SU-DHL-6 (cell line): ENCODE data around the gene NRAP.

ENCODE experiments used
- H2AFZ ChIP-seq: fragments of 200-600 bp; sonication (generic); 2 replicates; pipeline ENCODE4 v1.6.1; 2014; ENCODE audit warnings: low read depth, mild to moderate bottlenecking, moderate library complexity, mixed read lengths, antibody characterized with exemption, low read length; ENCODE audit not compliant: severe bottlenecking
- H3F3A ChIP-seq: fragments of 200-600 bp; shearing (Covaris generic); 2 replicates; pipeline ENCODE4 v1.6.0; 2016; ENCODE audit warnings: antibody characterized with exemption, mild to moderate bottlenecking; ENCODE audit not compliant: insufficient read depth
- H3K27ac ChIP-seq: fragments of 200-600 bp; sonication (generic); 2 replicates; pipeline ENCODE4 v1.5.1; 2016; ENCODE audit warnings: low read depth, mild to moderate bottlenecking, low read length, moderate library complexity, mixed read lengths
- H3K27me3 ChIP-seq: fragments of 200-600 bp; sonication (generic), shearing (Covaris generic); 2 replicates; pipeline ENCODE4 v1.6.0; 2014; ENCODE audit warnings: mild to moderate bottlenecking, low read length
- H3K36me3 ChIP-seq: fragments of 200-600 bp; sonication (generic); 2 replicates; pipeline ENCODE4 v1.6.1; 2014; ENCODE audit warnings: mild to moderate bottlenecking, low read length, mixed read lengths
- H3K4me2 ChIP-seq: fragments of 300-600, 200-600 bp; shearing (Covaris generic), sonication (generic); 2 replicates; pipeline ENCODE4 v1.6.0; 2014; ENCODE audit warnings: low read length, low read depth, mild to moderate bottlenecking; ENCODE audit not compliant: poor library complexity, severe bottlenecking
- H3K4me3 ChIP-seq: fragments of 200-600 bp; sonication (generic); 2 replicates; pipeline ENCODE4 v1.5.1; 2014; ENCODE audit warnings: antibody characterized with exemption, low read length, mild to moderate bottlenecking, mixed read lengths; ENCODE audit not compliant: insufficient read depth, poor library complexity, severe bottlenecking
- H3K79me2 ChIP-seq: fragments of 200-600 bp; sonication (generic); 2 replicates; pipeline ENCODE4 v1.6.1; 2014; ENCODE audit warnings: mild to moderate bottlenecking, low read length, moderate library complexity; ENCODE audit not compliant: insufficient read depth
- H3K9ac ChIP-seq: fragments of 200-600 bp; sonication (generic); 2 replicates; pipeline ENCODE4 v1.7.0; 2014; ENCODE audit warnings: mild to moderate bottlenecking, low read length
- H3K9me2 ChIP-seq: fragments of 200-600 bp; sonication (generic); replicated peaks from 2 replicates; pipeline ENCODE4 v1.6.1; 2014; ENCODE audit warnings: low read length; ENCODE audit not compliant: insufficient read depth
- H3K9me3 ChIP-seq: fragments of 200-600 bp; sonication (generic); 2 replicates; pipeline ENCODE4 v1.6.1; 2014; ENCODE audit warnings: low read length, mixed read lengths; ENCODE audit not compliant: insufficient read depth
- H4K20me1 ChIP-seq: fragments of 200-600 bp; sonication (generic); 2 replicates; pipeline ENCODE4 v1.6.1; 2014; ENCODE audit warnings: low read depth, mild to moderate bottlenecking, antibody characterized with exemption, low read length, moderate library complexity, mixed read lengths
- CTCF ChIP-seq: fragments of 200-600 bp; sonication (generic); IDR thresholded peaks from one replicate; pipeline ENCODE4 v1.5.1; 2017; ENCODE audit warnings: antibody characterized with exemption, mild to moderate bottlenecking, low read length, moderate library complexity; ENCODE audit not compliant: insufficient read depth, poor library complexity, severe bottlenecking
- EZH2phosphoT487 ChIP-seq: fragments of 200-600 bp; sonication (generic), shearing (Covaris generic); conservative IDR thresholded peaks from 2 replicates; pipeline ENCODE4 v1.6.1; 2018; ENCODE audit warnings: mild to moderate bottlenecking, antibody characterized with exemption, low read length, moderate library complexity, mixed read lengths

Gene NRAP

GRCh38 chr10:113693348-113693747 is 29.5 kb upstream of the NRAP start:
- H3K9me2 ChIP-seq, result no peaks in the 10 kb centered on the region
- H3F3A ChIP-seq, result no peaks in the 10 kb centered on the region
- no peaks in the 10 kb centered on the region for H4K20me1 ChIP-seq
- no peak overlapping the region for H3K9ac ChIP-seq
- no peaks in the 10 kb centered on the region for H3K36me3 ChIP-seq
- TF ChIP-seq CTCF, result no peak
- no peak for TF ChIP-seq EZH2phosphoT487
- H3K27ac ChIP-seq, result no peak overlapping the region
- H3K79me2 ChIP-seq, result no peaks in the 10 kb centered on the region
- H3K27me3 ChIP-seq, result no peaks in the 10 kb centered on the region
- H3K4me2 ChIP-seq, result no peak overlapping the region
- no peak overlapping the region for H2AFZ ChIP-seq
- no peak overlapping the region for H3K4me3 ChIP-seq
- no peaks in the 10 kb centered on the region for H3K9me3 ChIP-seq

GRCh38 chr10:113692271-113692670 is 28.4 kb upstream of the NRAP start:
- H4K20me1 ChIP-seq, result no peaks in the 10 kb centered on the region
- H3K36me3 ChIP-seq, result no peaks in the 10 kb centered on the region
- H3K9ac ChIP-seq, result no peak overlapping the region
- H3K27me3 ChIP-seq, result no peaks in the 10 kb centered on the region
- H3K79me2 ChIP-seq, result no peaks in the 10 kb centered on the region
- no peak for TF ChIP-seq EZH2phosphoT487
- TF ChIP-seq CTCF, result no peak
- H3K4me2 ChIP-seq, result no peak overlapping the region
- H3K9me3 ChIP-seq, result peaks cover 3% of the 10 kb centered on the region; the same call in 1 of the 2 replicates
- H3K9me2 ChIP-seq, result no peaks in the 10 kb centered on the region
- H3K27ac ChIP-seq, result no peak overlapping the region
- H2AFZ ChIP-seq, result no peak overlapping the region
- H3F3A ChIP-seq, result no peaks in the 10 kb centered on the region
- no peak overlapping the region for H3K4me3 ChIP-seq

DNA sequence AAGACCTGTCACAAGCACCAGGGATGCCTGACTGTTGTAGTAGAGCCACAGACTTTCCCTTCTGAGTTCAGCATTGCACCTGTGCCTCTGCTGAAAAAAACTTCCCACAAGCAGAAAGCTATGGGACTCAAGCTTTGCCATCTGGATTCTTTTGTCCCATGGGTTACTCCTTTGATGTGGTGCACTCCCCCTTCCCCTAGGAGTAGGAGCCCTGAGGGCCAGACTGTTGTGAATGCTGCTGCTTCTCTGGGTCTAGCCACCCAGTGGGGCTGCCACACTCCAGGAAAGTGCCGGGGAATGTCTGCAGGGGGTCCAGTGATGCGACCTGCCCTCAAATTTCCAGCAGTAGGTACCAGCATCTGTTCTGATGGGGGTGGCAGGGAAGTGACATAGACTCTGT is 27.5 kb upstream of the NRAP start:
- Histone ChIP-seq H2AFZ (no peak overlapping the region), H3K4me3 (no peak overlapping the region), H3F3A (no peaks in the 10 kb centered on the region), H3K79me2 (no peaks in the 10 kb centered on the region), H3K36me3 (no peaks in the 10 kb centered on the region), H3K27ac (no peak overlapping the region), H3K9me2 (no peaks in the 10 kb centered on the region), H4K20me1 (no peaks in the 10 kb centered on the region), H3K9ac (no peak overlapping the region), H3K9me3 (peaks cover 9% of the 10 kb centered on the region; the same call in 1 of the 2 replicates), H3K27me3 (no peaks in the 10 kb centered on the region), H3K4me2 (no peak overlapping the region)
- TF ChIP-seq EZH2phosphoT487 (no peak), CTCF (no peak)
